H9 (cell line): ENCODE measurements around the gene SLC16A2. TPM values are rescaled to one million over a fixed set of nuclear protein-coding genes. Genes with fewer than 3 reads are reported as not detected.

ENCODE experiments used
- DNase-seq: peaks from one replicate; pipeline ENCODE4 v3.0.0-alpha.2; 2017
- H2AFZ ChIP-seq: one replicate; pipeline ENCODE4 v1.6.1; 2013; ENCODE audit warnings: mild to moderate bottlenecking, low read length, control low read depth, moderate library complexity
- H2AK5ac ChIP-seq: 2 replicates; pipeline ENCODE4 v1.6.1; 2013; ENCODE audit warnings: low read length, control low read depth, mixed read lengths; ENCODE audit not compliant: insufficient read length
- H2BK120ac ChIP-seq: one replicate; pipeline ENCODE4 v1.6.1; 2013; ENCODE audit warnings: low read depth, mild to moderate bottlenecking, low read length, control low read depth, inconsistent platforms; ENCODE audit not compliant: poor library complexity, severe bottlenecking
- H2BK12ac ChIP-seq: 2 replicates; pipeline ENCODE4 v1.6.1; 2013; ENCODE audit warnings: low read length, control low read depth, mixed read lengths, low read depth; ENCODE audit not compliant: insufficient read length
- H2BK15ac ChIP-seq: 2 replicates; pipeline ENCODE4 v1.6.1; 2013; ENCODE audit warnings: low read depth, low read length, control low read depth
- H2BK20ac ChIP-seq: one replicate; pipeline ENCODE4 v1.6.1; 2013; ENCODE audit warnings: low read depth, mild to moderate bottlenecking, low read length, control low read depth, inconsistent platforms; ENCODE audit not compliant: poor library complexity, severe bottlenecking
- H2BK5ac ChIP-seq: 2 replicates; pipeline ENCODE4 v1.6.1; 2013; ENCODE audit warnings: low read length, control low read depth, mixed read lengths; ENCODE audit not compliant: insufficient read length
- H3K14ac ChIP-seq: 2 replicates; pipeline ENCODE4 v1.6.1; 2013; ENCODE audit warnings: low read length, control low read depth; ENCODE audit not compliant: insufficient read depth
- H3K18ac ChIP-seq: 2 replicates; pipeline ENCODE4 v1.6.1; 2013; ENCODE audit warnings: low read depth, mild to moderate bottlenecking, mixed read lengths, low read length, control low read depth; ENCODE audit not compliant: insufficient read length
- H3K23ac ChIP-seq: 2 replicates; pipeline ENCODE4 v1.6.1; 2013; ENCODE audit warnings: low read length, control low read depth, mixed read lengths, low read depth; ENCODE audit not compliant: insufficient read length
- H3K23me2 ChIP-seq: 2 replicates; pipeline ENCODE4 v1.6.1; 2013; ENCODE audit warnings: low read depth, mild to moderate bottlenecking, mixed read lengths, low read length, control low read depth; ENCODE audit not compliant: insufficient read length, poor library complexity, severe bottlenecking
- H3K27ac ChIP-seq: 2 replicates; pipeline ENCODE4 v1.5.1; 2013; ENCODE audit warnings: low read length, control low read depth, mixed read lengths, low read depth; ENCODE audit not compliant: insufficient read length
- H3K27me3 ChIP-seq: 2 replicates; pipeline ENCODE4 v1.6.1; 2013; ENCODE audit warnings: low read length, control low read depth, inconsistent platforms; ENCODE audit not compliant: insufficient read depth
- H3K4ac ChIP-seq: 2 replicates; pipeline ENCODE4 v1.6.1; 2013; ENCODE audit warnings: low read depth, mild to moderate bottlenecking, control low read depth, inconsistent platforms, low read length, moderate library complexity
- H3K4me1 ChIP-seq: 2 replicates; pipeline ENCODE4 v1.6.1; 2013; ENCODE audit warnings: low read length, control low read depth, inconsistent platforms; ENCODE audit not compliant: insufficient read depth
- H3K4me2 ChIP-seq: 2 replicates; pipeline ENCODE4 v1.6.1; 2013; ENCODE audit warnings: low read length, control low read depth, mixed read lengths; ENCODE audit not compliant: insufficient read length, insufficient read depth
- H3K56ac ChIP-seq: 2 replicates; pipeline ENCODE4 v1.6.1; 2013; ENCODE audit warnings: low read depth, mild to moderate bottlenecking, mixed read lengths, low read length, control low read depth; ENCODE audit not compliant: insufficient read length
- H3K79me1 ChIP-seq: 2 replicates; pipeline ENCODE4 v1.6.1; 2013; ENCODE audit warnings: low read depth, mild to moderate bottlenecking, moderate library complexity, low read length, control low read depth, inconsistent platforms; ENCODE audit not compliant: insufficient read depth, poor library complexity, severe bottlenecking
- H3K79me2 ChIP-seq: 2 replicates; pipeline ENCODE4 v1.6.1; 2013; ENCODE audit warnings: low read length, control low read depth, inconsistent platforms; ENCODE audit not compliant: insufficient read depth
- H3K9ac ChIP-seq: 2 replicates; pipeline ENCODE4 v1.6.1; 2013; ENCODE audit warnings: low read length, control low read depth, mixed read lengths; ENCODE audit not compliant: insufficient read length; ENCODE audit errors: extremely low read depth
- H3K9me3 ChIP-seq: one replicate; pipeline ENCODE4 v1.6.1; 2013; ENCODE audit warnings: low read depth, low read length, inconsistent platforms; ENCODE audit not compliant: control insufficient read depth
- H3T11ph ChIP-seq: one replicate; pipeline ENCODE4 v1.6.1; 2013; ENCODE audit warnings: mild to moderate bottlenecking, low read length, control low read depth, inconsistent platforms
- H4K20me1 ChIP-seq: one replicate; pipeline ENCODE4 v1.6.1; 2013; ENCODE audit not compliant: control insufficient read depth, insufficient read length, insufficient read depth
- H4K5ac ChIP-seq: 2 replicates; pipeline ENCODE4 v1.6.1; 2013; ENCODE audit warnings: low read depth, mild to moderate bottlenecking, mixed read lengths, low read length, control low read depth; ENCODE audit not compliant: insufficient read length
- H4K8ac ChIP-seq: replicated peaks from 2 replicates; pipeline ENCODE4 v1.6.1; 2013; ENCODE audit warnings: low read length, control low read depth, mixed read lengths, low read depth; ENCODE audit not compliant: insufficient read length
- H4K91ac ChIP-seq: 2 replicates; pipeline ENCODE4 v1.6.1; 2013; ENCODE audit warnings: low read depth, mild to moderate bottlenecking, moderate library complexity, mixed read lengths, low read length, control low read depth; ENCODE audit not compliant: insufficient read length
- H3K27ac Mint-ChIP-seq, 3 experiments: 2 replicates in 2 of 3; 3 replicates in 1 of 3; pipeline ENCODE4 v1.8.0; 2020 to 2021; ENCODE audit warnings: mixed read lengths in 3 of 3, mild to moderate bottlenecking in 1 of 3, moderate library complexity in 1 of 3
- H3K27me3 Mint-ChIP-seq: 2 replicates; pipeline ENCODE4 v1.8.0; 2021; ENCODE audit warnings: low read depth, mild to moderate bottlenecking, moderate library complexity, mixed read lengths
- H3K36me3 Mint-ChIP-seq, 3 experiments: 2 replicates in 2 of 3; 3 replicates in 1 of 3; pipeline ENCODE4 v1.8.0; 2020 to 2021; ENCODE audit warnings: low read depth in 3 of 3, mixed read lengths in 3 of 3; ENCODE audit not compliant: insufficient read depth in 1 of 3
- H3K4me1 Mint-ChIP-seq, 2 experiments: 2 replicates each; pipeline ENCODE4 v1.8.0; 2020; ENCODE audit warnings: mixed read lengths in 2 of 2
- H3K4me3 Mint-ChIP-seq, 2 experiments: 2 replicates in 1 of 2; 3 replicates in 1 of 2; pipeline ENCODE4 v1.8.0; 2020 to 2021; ENCODE audit warnings: mild to moderate bottlenecking in 2 of 2, mixed read lengths in 2 of 2, moderate library complexity in 1 of 2
- H3K9me3 Mint-ChIP-seq, 2 experiments: 2 replicates in 1 of 2; 3 replicates in 1 of 2; pipeline ENCODE4 v1.8.0; 2020; ENCODE audit warnings: mild to moderate bottlenecking in 2 of 2, mixed read lengths in 2 of 2, moderate library complexity in 1 of 2
- WGBS: extraction: QIAGEN DNeasy Blood & Tissue Kit; methylation state at CpG from one replicate; pipeline ENCODE4 v1.1.7; 2013; ENCODE audit warnings: missing lambda C conversion rate, low lambda C conversion rate, mixed read lengths; ENCODE audit not compliant: insufficient read length; ENCODE audit errors: extremely low coverage; 5-methylcytosine and 5-hydroxymethylcytosine counted together
- total RNA-seq: library from RNA; stranded (reverse); gene quantifications from 2 replicates; pipeline ENCODE4 v1.2.1, GENCODE V29; 2021
- TF ChIP-seq, protein P1 (sequence below): fragments of 200-600 bp; sonication (generic); conservative IDR thresholded peaks from 3 replicates; pipeline ENCODE4 v1.8.0; 2021; ENCODE audit warnings: antibody characterized with exemption, mild to moderate bottlenecking

SLC16A2 gene
- total RNA-seq, 1 experiment from 2014 or later = 17.1 TPM

DNA sequence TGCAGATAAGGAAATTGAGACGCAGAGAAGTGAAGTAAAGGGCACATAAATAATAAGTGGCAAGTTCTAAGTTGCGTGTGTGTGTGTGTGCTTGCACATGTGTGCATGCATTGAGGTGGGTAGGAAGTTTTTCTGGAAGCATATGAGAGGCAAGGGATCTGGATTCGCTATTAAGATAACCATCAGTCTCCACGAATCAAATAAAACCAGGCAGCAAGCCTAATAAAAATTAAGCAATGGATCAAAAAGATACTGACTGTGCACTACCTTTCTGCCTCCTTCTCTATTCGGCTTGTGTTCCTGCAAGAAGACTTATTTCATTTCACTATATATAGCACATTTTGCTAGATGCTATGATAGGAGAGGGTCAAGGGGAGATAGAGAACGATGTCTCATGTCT, 23.8 kb downstream of the SLC16A2 start:
- Histone ChIP-seq H3K79me1 (no peaks in the 10 kb centered on the region), H2AK5ac (no peak overlapping the region), H3K9me3 (no peaks in the 10 kb centered on the region), H2BK5ac (no peak overlapping the region), H4K5ac (no peak overlapping the region), H2BK12ac (no peak overlapping the region), H2BK120ac (no peak overlapping the region), H3K27me3 (no peaks in the 10 kb centered on the region), H3K14ac (no peak overlapping the region), H3K4ac (no peak overlapping the region), H3K23me2 (no peaks in the 10 kb centered on the region), H3T11ph (no peak overlapping the region), H2BK15ac (no peak overlapping the region), H4K8ac (no peak overlapping the region), H3K9ac (no peak overlapping the region), H3K23ac (no peak overlapping the region), H3K27ac (no peak overlapping the region), H2AFZ (no peak overlapping the region), H3K4me2 (no peak overlapping the region), H4K20me1 (no peaks in the 10 kb centered on the region), H3K79me2 (no peaks in the 10 kb centered on the region), H3K4me1 (no peaks in the 10 kb centered on the region), H3K18ac (no peak overlapping the region), H2BK20ac (no peak overlapping the region), H3K56ac (no peak overlapping the region), H4K91ac (no peak overlapping the region)
- no CpG with 5 or more reads among the region's 6 CpGs for WGBS
- Mint-ChIP-seq H3K4me1 (peaks cover 2% of the 10 kb centered on the region in 2 experiments; a peak in 1 of 4 replicates), H3K4me3 (no peak overlapping the region), H3K27ac (no peak overlapping the region), H3K27me3 (no peaks in the 10 kb centered on the region), H3K9me3 (peaks cover 18 to 29% of the 10 kb centered on the region in 2 experiments), H3K36me3 (peaks cover 0 to 4% (median 0%) of the 10 kb centered on the region in 3 experiments; a peak in 2 of 7 replicates)
- TF ChIP-seq, protein P1, sequence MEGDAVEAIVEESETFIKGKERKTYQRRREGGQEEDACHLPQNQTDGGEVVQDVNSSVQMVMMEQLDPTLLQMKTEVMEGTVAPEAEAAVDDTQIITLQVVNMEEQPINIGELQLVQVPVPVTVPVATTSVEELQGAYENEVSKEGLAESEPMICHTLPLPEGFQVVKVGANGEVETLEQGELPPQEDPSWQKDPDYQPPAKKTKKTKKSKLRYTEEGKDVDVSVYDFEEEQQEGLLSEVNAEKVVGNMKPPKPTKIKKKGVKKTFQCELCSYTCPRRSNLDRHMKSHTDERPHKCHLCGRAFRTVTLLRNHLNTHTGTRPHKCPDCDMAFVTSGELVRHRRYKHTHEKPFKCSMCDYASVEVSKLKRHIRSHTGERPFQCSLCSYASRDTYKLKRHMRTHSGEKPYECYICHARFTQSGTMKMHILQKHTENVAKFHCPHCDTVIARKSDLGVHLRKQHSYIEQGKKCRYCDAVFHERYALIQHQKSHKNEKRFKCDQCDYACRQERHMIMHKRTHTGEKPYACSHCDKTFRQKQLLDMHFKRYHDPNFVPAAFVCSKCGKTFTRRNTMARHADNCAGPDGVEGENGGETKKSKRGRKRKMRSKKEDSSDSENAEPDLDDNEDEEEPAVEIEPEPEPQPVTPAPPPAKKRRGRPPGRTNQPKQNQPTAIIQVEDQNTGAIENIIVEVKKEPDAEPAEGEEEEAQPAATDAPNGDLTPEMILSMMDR = no peak
- DNase-seq = no peak
